Measurements from ENCODE around the gene PLTP.

PLTP gene

DNA sequence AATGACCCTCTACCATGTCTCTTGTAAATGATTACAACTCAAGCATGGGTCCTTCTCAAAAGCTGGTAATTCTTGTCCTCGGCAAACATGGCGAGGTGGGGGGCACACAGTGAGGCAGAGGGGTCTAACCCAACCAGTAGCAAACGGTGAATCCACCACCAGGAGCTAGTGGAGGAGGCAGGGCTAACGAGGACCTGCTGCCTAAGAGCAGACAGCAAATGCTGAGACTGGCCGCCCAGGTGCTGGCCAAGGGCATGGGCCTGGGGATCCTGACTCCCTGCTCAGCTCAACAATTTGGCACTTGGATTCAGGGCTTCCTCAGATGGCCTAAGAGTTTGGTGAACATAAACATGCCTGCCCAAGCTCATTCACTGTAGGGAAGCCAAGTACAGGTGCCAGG is 40.9 kb upstream of the PLTP start:
- no peak for TF ChIP-seq CTCF (IDR thresholded peaks at IDR 0.05; ENCODE audit: insufficient read depth, low read depth, low read length, missing control alignments)
- no peak overlapping the region for H3K4me3 ChIP-seq (ENCODE audit: low read depth, low read length)
- DNase-seq (ENCODE audit: low read depth) = no peak

GRCh38 chr20:45951925-45952834 is 40.2 kb upstream of the PLTP start:
- no peak for DNase-seq (ENCODE audit: low read depth)
- no peak for TF ChIP-seq CTCF (IDR thresholded peaks at IDR 0.05; ENCODE audit: insufficient read depth, low read depth, low read length, missing control alignments)
- no peak overlapping the region for H3K4me3 ChIP-seq (ENCODE audit: low read depth, low read length)

DNA sequence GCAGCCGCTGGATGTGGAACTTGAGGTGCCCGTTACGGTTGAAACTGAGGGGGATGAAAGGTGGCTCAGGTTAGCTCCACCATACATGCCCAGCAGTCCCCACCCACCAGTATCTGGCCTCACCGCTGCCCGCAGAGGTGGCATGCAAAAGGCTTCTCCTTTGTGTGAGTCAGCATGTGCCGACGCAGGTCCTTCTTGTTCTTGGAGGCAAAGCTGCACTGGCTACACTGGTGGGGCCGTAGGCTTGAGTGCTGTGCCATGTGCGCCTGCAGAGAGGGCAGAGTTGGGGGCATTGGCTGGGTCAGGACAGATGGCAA is 38.3 kb upstream of the PLTP start:
- no peak for DNase-seq (ENCODE audit: low read depth)
- no peak for TF ChIP-seq CTCF (IDR thresholded peaks at IDR 0.05; ENCODE audit: insufficient read depth, low read depth, low read length, missing control alignments)
- no peak overlapping the region for H3K4me3 ChIP-seq (ENCODE audit: low read depth, low read length)

DNA sequence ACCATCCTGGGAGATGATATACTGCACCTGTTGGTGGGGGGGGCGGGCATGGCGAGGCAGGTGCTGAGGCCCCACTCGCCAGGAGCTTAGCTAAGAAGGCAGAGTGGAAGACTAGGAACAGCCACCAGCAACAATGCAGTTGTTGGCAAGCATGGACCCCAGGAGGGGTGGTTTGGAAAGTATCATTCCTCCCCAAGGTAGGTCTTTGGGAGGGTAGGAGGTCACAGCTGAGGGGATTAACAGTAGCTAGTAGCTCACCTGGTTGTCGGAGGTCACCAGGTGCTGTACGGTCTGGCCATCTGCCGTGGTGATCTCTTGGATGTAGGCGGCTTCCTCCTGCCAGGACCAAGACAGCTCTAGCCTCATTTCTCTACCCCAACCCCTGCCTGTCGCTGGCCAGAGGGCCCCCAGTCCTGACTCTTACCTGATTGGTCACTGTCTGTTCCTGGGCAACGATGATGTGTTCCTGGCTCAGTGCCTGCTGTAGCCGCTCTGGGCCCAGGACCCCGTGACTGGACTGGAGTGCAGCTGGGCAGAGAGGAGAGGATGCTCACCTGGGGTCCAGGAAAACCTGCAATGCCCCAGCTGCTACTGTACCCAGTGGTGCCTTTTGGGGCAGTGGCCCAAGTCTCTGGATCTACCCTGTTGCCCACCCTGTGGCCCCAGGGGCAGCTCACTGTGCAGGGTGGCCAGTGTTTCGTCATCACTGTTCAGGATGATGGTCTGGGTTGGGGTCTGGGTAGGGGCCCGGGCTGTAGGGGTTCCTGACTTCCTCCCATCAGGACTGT is 37.8 kb upstream of the PLTP start:
- no peak for TF ChIP-seq CTCF (IDR thresholded peaks at IDR 0.05; ENCODE audit: insufficient read depth, low read depth, low read length, missing control alignments)
- DNase-seq (ENCODE audit: low read depth) = no peak
- H3K4me3 ChIP-seq (ENCODE audit: low read depth, low read length) = no peak overlapping the region

DNA sequence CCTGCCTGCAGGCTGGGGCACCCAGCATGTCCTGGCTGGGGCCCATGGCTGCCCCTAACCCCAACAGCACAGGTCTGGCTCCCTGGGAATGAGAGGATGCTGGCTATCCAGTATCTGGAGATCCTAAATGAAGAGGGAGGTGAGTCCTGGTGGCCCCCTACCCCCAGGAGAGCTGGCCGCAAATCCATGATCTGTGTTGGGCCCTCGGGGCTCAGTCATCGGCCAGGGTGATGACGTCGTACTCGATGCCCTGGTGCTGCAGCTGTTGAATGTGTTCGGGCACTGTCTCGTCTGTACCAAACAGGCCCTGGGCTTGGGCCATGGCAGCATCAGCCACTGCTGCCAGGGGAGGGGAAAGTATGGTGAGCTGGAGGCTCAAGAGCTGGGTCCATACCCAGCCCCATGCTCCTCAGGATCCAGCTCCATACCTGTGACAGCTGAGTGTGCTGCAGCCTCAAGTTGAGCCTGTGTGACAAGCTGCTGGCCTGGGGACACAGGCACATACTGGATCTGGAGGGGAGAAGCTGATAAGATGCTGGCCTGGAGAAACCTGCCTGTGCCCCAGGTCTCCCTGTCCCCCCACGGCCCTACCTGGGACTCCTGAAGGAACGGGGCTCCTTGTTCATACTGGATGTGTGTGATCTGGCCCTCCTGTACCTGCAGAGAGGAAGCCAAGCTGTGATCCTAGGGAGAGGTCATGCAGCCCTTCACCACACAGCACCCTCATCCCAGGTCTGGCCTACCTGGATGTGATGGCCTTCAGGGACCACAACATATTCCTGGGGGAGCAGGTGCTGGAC is 37.0 kb upstream of the PLTP start:
- no peak for DNase-seq (ENCODE audit: low read depth)
- no peak for TF ChIP-seq CTCF (IDR thresholded peaks at IDR 0.05; ENCODE audit: insufficient read depth, low read depth, low read length, missing control alignments)
- no peak overlapping the region for H3K4me3 ChIP-seq (ENCODE audit: low read depth, low read length)

GRCh38 chr20:45948261-45948733 is 36.3 kb upstream of the PLTP start:
- TF ChIP-seq CTCF (IDR thresholded peaks at IDR 0.05; ENCODE audit: insufficient read depth, low read depth, low read length, missing control alignments) = no peak
- no peak overlapping the region for H3K4me3 ChIP-seq (ENCODE audit: low read depth, low read length)
- no peak for DNase-seq (ENCODE audit: low read depth)
